Calu3 (cell line): Measurements from ENCODE around the gene ZNF783. TPM values are rescaled to one million over a fixed set of nuclear protein-coding genes. Genes with fewer than 3 reads are reported as not detected.
"Not testable (repeated sequence)": the region's sequence is repeated elsewhere in the genome, so short reads cannot be mapped to it uniquely, and the experiment has no call there.

Experiments used
- BruUV-seq: library from RNA; stranded (reverse); fragments of 400-500 nt; replicated peaks from 2 replicates; lab custom pipeline; 2021; lab: Mats Ljungman, UMichigan
- CTCF ChIA-PET: fragments of 300-600 bp; sonication (Branson Sonifier 250); formaldehyde crosslinking; loops from one replicate; lab custom pipeline; 2022; ENCODE audit warnings: antibody characterized with exemption; lab: Charles Lee
- DNase-seq: peaks from one replicate; pipeline ENCODE4 v3.0.0; 2022
- H3K27ac Mint-ChIP-seq: one replicate; pipeline ENCODE4 v1.8.0; 2022; ENCODE audit warnings: mixed read lengths; ENCODE audit not compliant: unreplicated experiment
- H3K27me3 Mint-ChIP-seq: one replicate; pipeline ENCODE4 v1.8.0; 2022; ENCODE audit warnings: mixed read lengths; ENCODE audit not compliant: unreplicated experiment
- H3K36me3 Mint-ChIP-seq: one replicate; pipeline ENCODE4 v1.8.0; 2022; ENCODE audit warnings: mild to moderate bottlenecking, moderate library complexity, mixed read lengths; ENCODE audit not compliant: insufficient read depth, unreplicated experiment
- H3K4me1 Mint-ChIP-seq: one replicate; pipeline ENCODE4 v1.8.0; 2022; ENCODE audit warnings: mild to moderate bottlenecking, low read depth, mixed read lengths; ENCODE audit not compliant: unreplicated experiment
- H3K4me3 Mint-ChIP-seq: one replicate; pipeline ENCODE4 v1.8.0; 2022; ENCODE audit warnings: mild to moderate bottlenecking, low read depth, moderate library complexity, mixed read lengths; ENCODE audit not compliant: unreplicated experiment
- H3K9me3 Mint-ChIP-seq: one replicate; pipeline ENCODE4 v1.8.0; 2022; ENCODE audit warnings: low read depth, mixed read lengths; ENCODE audit not compliant: unreplicated experiment
- CTCF ChIP-seq: fragments of 200-600 bp; IDR thresholded peaks from one replicate; pipeline ENCODE4 v1.8.0; 2022; ENCODE audit warnings: antibody characterized with exemption; ENCODE audit not compliant: unreplicated experiment
- intact Hi-C: fragments of 100-400 bp; cut with micrococcal nuclease; formaldehyde crosslinking; loops from one replicate; pipeline ENCODE4 v1.10.0; 2022; ENCODE audit not compliant: unreplicated experiment
- total RNA-seq: library from RNA; stranded (reverse); gene quantifications from 2 replicates; pipeline ENCODE4 v1.2.3, GENCODE V29; 2022

Gene ZNF783
- total RNA-seq, 1 experiment from 2014 or later = 17.8 TPM

GRCh38 chr7:149329766-149330334 lies 67.9 kb downstream of the ZNF783 start:
- CTCF ChIA-PET = no interaction called here
- H3K27ac Mint-ChIP-seq = no peak overlapping the region

GRCh38 chr7:149330914-149331567 lies 69.0 kb downstream of the ZNF783 start:
- no TSS peak for BruUV-seq
- intact Hi-C loops = no loop called here
- TF ChIP-seq CTCF = no peak
- no peak for DNase-seq
- H3K36me3 Mint-ChIP-seq = peaks cover 5% of the 10 kb centered on the region
- H3K4me1 Mint-ChIP-seq = no peaks in the 10 kb centered on the region
- CTCF ChIA-PET = no interaction called here
- H3K27me3 Mint-ChIP-seq = peaks cover 62% of the 10 kb centered on the region
- H3K4me3 Mint-ChIP-seq = no peak overlapping the region
- no peak overlapping the region for H3K27ac Mint-ChIP-seq
- no peaks in the 10 kb centered on the region for H3K9me3 Mint-ChIP-seq

More at GRCh38 chr7:149329766-149330334, 67.9 kb downstream of the ZNF783 start:
- TF ChIP-seq CTCF = no peak
- Mint-ChIP-seq H3K4me1 (no peaks in the 10 kb centered on the region), H3K27me3 (peaks cover 50% of the 10 kb centered on the region), H3K4me3 (no peak overlapping the region), H3K36me3 (peaks cover 5% of the 10 kb centered on the region), H3K9me3 (peaks cover 4% of the 10 kb centered on the region)
- DNase-seq = no peak
- intact Hi-C loops = no loop called here
- no TSS peak for BruUV-seq

- intact Hi-C loops, H3K9me3 Mint-ChIP-seq: not testable (repeated sequence)
Observed at GRCh38 chr7:149332602-149333320, 70.8 kb downstream of the ZNF783 start.

GRCh38 chr7:149333321-149333717 lies 71.3 kb downstream of the ZNF783 start:
- Mint-ChIP-seq H3K9me3 (no peaks in the 10 kb centered on the region), H3K4me3 (no peak overlapping the region), H3K27ac (no peak overlapping the region), H3K4me1 (no peaks in the 10 kb centered on the region), H3K36me3 (peaks cover 5% of the 10 kb centered on the region), H3K27me3 (peaks cover 84% of the 10 kb centered on the region)
- TF ChIP-seq CTCF = no peak
- CTCF ChIA-PET = no interaction called here
- no peak for DNase-seq
- intact Hi-C loops = no loop called here
- BruUV-seq = no TSS peak

More at GRCh38 chr7:149332602-149333320, 70.8 kb downstream of the ZNF783 start:
- H3K27ac Mint-ChIP-seq, BruUV-seq, H3K4me1 Mint-ChIP-seq, H3K4me3 Mint-ChIP-seq, H3K36me3 Mint-ChIP-seq, CTCF ChIA-PET, DNase-seq: not testable (repeated sequence)
- peaks cover 79% of the 10 kb centered on the region for H3K27me3 Mint-ChIP-seq
